Sigmoid colon (tissue), 4 donors: ENCODE measurements around the gene FAP.

Experiments used
- EP300 ChIP-seq, 4 donors: sonication (generic); formaldehyde crosslinking; IDR thresholded peaks; one replicate each; pipeline ENCODE4 v1.6.1; 2017; ENCODE audit warnings: antibody characterized with exemption in 4 of 4
- POLR2A ChIP-seq, 2 donors: fragments of 450-650 bp; IDR thresholded peaks; one replicate each; pipeline ENCODE4 v1.6.1; 2016; ENCODE audit warnings: antibody characterized with exemption in 2 of 2, mild to moderate bottlenecking in 2 of 2, moderate library complexity in 2 of 2
- POLR2AphosphoS5 ChIP-seq, 4 donors: sonication (generic); formaldehyde crosslinking; IDR thresholded peaks; one replicate each; pipeline ENCODE4 v1.6.1; 2017; ENCODE audit warnings: antibody characterized with exemption in 4 of 4
- TF ChIP-seq, protein P1 (sequence below), 4 experiments: fragments of 450-650 bp in 3 of 4; fragments of 200-600 bp in 1 of 4; IDR thresholded peaks; one replicate each; pipeline ENCODE4 v1.5.1; 2016 to 2019; ENCODE audit warnings: antibody characterized with exemption in 4 of 4, mild to moderate bottlenecking in 3 of 4, moderate library complexity in 2 of 4

DNA sequence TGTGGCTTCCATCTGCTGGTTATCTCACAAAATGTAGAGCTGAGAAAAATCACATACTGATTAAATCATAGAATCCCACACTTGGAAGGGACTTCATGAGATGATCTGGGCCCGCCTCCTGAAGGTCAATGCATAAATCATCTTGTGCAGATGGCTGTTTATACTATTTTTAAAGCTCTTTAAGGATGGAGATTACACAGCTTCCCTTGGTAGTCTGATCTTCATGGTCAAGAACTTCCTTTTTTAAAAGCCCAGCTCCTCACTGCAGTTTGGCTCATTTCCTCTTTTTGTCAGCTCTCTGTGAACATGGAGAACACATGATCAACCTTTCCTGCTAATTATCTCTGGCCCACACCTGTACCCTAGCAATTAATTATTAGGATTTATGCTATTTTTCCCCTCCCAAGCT lies 117.1 kb downstream of the FAP start:
- TF ChIP-seq, protein P1, sequence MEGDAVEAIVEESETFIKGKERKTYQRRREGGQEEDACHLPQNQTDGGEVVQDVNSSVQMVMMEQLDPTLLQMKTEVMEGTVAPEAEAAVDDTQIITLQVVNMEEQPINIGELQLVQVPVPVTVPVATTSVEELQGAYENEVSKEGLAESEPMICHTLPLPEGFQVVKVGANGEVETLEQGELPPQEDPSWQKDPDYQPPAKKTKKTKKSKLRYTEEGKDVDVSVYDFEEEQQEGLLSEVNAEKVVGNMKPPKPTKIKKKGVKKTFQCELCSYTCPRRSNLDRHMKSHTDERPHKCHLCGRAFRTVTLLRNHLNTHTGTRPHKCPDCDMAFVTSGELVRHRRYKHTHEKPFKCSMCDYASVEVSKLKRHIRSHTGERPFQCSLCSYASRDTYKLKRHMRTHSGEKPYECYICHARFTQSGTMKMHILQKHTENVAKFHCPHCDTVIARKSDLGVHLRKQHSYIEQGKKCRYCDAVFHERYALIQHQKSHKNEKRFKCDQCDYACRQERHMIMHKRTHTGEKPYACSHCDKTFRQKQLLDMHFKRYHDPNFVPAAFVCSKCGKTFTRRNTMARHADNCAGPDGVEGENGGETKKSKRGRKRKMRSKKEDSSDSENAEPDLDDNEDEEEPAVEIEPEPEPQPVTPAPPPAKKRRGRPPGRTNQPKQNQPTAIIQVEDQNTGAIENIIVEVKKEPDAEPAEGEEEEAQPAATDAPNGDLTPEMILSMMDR (IDR thresholded peaks at IDR 0.05), result no peak
- no peak for TF ChIP-seq POLR2AphosphoS5 (IDR thresholded peaks at IDR 0.05)
- no peak for TF ChIP-seq POLR2A (IDR thresholded peaks at IDR 0.05)
- TF ChIP-seq EP300 (IDR thresholded peaks at IDR 0.05), result no peak
